GM10847 (cell line): ENCODE results near the gene MEF2D.

ENCODE experiments used
- POLR2A ChIP-seq: IDR thresholded peaks from 2 replicates; pipeline ENCODE4 v1.6.1; 2011; ENCODE audit not compliant: insufficient read length; ENCODE audit errors: extremely low read depth

MEF2D gene

GRCh38 chr1:156428746-156429288 is 71.8 kb downstream of the MEF2D start:
- TF ChIP-seq POLR2A, result no peak

GRCh38 chr1:156427957-156428356 is 72.6 kb downstream of the MEF2D start:
- TF ChIP-seq POLR2A, result no peak

- TF ChIP-seq POLR2A, result no peak
Observed at GRCh38 chr1:156425943-156426342, 74.6 kb downstream of the MEF2D start.

- TF ChIP-seq POLR2A, result no peak
Observed at GRCh38 chr1:156424806-156425432, 75.7 kb downstream of the MEF2D start.

GRCh38 chr1:156423422-156424352 is 76.9 kb downstream of the MEF2D start:
- TF ChIP-seq POLR2A, result no peak

GRCh38 chr1:156422602-156423091 is 77.9 kb downstream of the MEF2D start:
- no peak for TF ChIP-seq POLR2A

- TF ChIP-seq POLR2A, result no peak
Observed at GRCh38 chr1:156421939-156422601, 78.5 kb downstream of the MEF2D start.

GRCh38 chr1:156421062-156421938 is 79.3 kb downstream of the MEF2D start:
- TF ChIP-seq POLR2A, result peak; percentile 39

GRCh38 chr1:156420205-156421061 is 80.1 kb downstream of the MEF2D start:
- no peak for TF ChIP-seq POLR2A

GRCh38 chr1:156419854-156420204 is 80.7 kb downstream of the MEF2D start:
- no peak for TF ChIP-seq POLR2A

GRCh38 chr1:156418416-156419070 is 82.0 kb downstream of the MEF2D start:
- no peak for TF ChIP-seq POLR2A

GRCh38 chr1:156417401-156418020 is 83.1 kb downstream of the MEF2D start:
- no peak for TF ChIP-seq POLR2A

- TF ChIP-seq POLR2A, result no peak
Observed at GRCh38 chr1:156416993-156417392, 83.6 kb downstream of the MEF2D start.
